Measurements from ENCODE around the gene RNF222.

DNA sequence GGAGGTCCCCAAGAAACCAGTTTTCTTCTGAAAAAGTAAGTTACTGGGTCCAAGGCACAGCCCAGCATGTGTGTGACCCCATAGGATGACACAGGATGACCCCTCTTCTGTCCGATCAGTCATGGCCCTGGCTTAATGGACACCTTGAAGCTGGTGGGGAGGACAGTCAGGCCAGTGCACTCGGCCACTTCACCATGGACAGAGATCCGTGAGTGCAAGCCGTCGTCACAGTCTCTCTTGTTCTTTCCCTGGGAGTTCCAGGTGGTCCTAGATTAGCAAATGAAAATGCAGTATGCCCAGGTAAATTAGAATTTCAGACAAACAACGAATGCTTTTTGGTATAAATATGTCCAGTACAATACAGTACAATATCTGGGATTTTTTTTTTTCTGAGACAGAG lies 1.4 kb upstream of the RNF222 start:
- TF ChIP-seq MEF2A (IDR thresholded peaks at IDR 0.05; ENCODE audit: borderline replicate concordance, low read depth) (no peak), CHD2 (IDR thresholded peaks at IDR 0.05; ENCODE audit: low read length, partially characterized antibody) (no peak)
- TF ChIP-seq, protein P1, sequence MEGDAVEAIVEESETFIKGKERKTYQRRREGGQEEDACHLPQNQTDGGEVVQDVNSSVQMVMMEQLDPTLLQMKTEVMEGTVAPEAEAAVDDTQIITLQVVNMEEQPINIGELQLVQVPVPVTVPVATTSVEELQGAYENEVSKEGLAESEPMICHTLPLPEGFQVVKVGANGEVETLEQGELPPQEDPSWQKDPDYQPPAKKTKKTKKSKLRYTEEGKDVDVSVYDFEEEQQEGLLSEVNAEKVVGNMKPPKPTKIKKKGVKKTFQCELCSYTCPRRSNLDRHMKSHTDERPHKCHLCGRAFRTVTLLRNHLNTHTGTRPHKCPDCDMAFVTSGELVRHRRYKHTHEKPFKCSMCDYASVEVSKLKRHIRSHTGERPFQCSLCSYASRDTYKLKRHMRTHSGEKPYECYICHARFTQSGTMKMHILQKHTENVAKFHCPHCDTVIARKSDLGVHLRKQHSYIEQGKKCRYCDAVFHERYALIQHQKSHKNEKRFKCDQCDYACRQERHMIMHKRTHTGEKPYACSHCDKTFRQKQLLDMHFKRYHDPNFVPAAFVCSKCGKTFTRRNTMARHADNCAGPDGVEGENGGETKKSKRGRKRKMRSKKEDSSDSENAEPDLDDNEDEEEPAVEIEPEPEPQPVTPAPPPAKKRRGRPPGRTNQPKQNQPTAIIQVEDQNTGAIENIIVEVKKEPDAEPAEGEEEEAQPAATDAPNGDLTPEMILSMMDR (IDR thresholded peaks at IDR 0.05): no peak
- TF ChIP-seq, protein P2, sequence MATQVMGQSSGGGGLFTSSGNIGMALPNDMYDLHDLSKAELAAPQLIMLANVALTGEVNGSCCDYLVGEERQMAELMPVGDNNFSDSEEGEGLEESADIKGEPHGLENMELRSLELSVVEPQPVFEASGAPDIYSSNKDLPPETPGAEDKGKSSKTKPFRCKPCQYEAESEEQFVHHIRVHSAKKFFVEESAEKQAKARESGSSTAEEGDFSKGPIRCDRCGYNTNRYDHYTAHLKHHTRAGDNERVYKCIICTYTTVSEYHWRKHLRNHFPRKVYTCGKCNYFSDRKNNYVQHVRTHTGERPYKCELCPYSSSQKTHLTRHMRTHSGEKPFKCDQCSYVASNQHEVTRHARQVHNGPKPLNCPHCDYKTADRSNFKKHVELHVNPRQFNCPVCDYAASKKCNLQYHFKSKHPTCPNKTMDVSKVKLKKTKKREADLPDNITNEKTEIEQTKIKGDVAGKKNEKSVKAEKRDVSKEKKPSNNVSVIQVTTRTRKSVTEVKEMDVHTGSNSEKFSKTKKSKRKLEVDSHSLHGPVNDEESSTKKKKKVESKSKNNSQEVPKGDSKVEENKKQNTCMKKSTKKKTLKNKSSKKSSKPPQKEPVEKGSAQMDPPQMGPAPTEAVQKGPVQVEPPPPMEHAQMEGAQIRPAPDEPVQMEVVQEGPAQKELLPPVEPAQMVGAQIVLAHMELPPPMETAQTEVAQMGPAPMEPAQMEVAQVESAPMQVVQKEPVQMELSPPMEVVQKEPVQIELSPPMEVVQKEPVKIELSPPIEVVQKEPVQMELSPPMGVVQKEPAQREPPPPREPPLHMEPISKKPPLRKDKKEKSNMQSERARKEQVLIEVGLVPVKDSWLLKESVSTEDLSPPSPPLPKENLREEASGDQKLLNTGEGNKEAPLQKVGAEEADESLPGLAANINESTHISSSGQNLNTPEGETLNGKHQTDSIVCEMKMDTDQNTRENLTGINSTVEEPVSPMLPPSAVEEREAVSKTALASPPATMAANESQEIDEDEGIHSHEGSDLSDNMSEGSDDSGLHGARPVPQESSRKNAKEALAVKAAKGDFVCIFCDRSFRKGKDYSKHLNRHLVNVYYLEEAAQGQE (IDR thresholded peaks at IDR 0.05; ENCODE audit: low read depth, low read length): 0 out of 2 replicates have a peak, but pooled peaks have one; percentile 22

Measured in SK-N-SH (cell line).